ENCODE measurements around the gene GPR155. TPM values are rescaled to one million over a fixed set of nuclear protein-coding genes. Genes with fewer than 3 reads are reported as not detected.
A peak's percentile ranks its signal among the peaks of the same experiment; 100 is the strongest.

Gene GPR155
- total and polyA plus RNA-seq, 4 experiments from 2014 or later: 7.5 to 20.4 (median 14.4) TPM

GRCh38 chr2:174454566-174454965 lies 32.3 kb downstream of the GPR155 start:
- no peak overlapping the region for H3K27ac ChIP-seq (ENCODE audit: low read depth, low read length)
- peak overlapping the region in 1 of 7 donors; percentile 22 for H3K27ac Mint-ChIP-seq
- no peaks in the 10 kb centered on the region for H3K27me3 Mint-ChIP-seq
- H3K36me3 ChIP-seq (ENCODE audit: insufficient read depth, low read length): peaks cover 20% of the 10 kb centered on the region
- no peaks in the 10 kb centered on the region for H3K27me3 ChIP-seq (ENCODE audit: insufficient read depth, low read length)
- no peak overlapping the region for H3K4me3 Mint-ChIP-seq
- H3K9me3 ChIP-seq (ENCODE audit: control insufficient read depth in 1 of 2, low read length in 2 of 2): no peaks in the 10 kb centered on the region
- H3K9me3 Mint-ChIP-seq: no peaks in the 10 kb centered on the region
- ChIA-PET CTCF (ENCODE audit: partially characterized antibody) (no interaction called here), POLR2A (ENCODE audit: partially characterized antibody) (no interaction called here)
- peaks cover 10% of the 10 kb centered on the region for H3K4me1 ChIP-seq (ENCODE audit: insufficient read depth, low read length)
- H3K36me3 Mint-ChIP-seq: peaks cover 41 to 63% of the 10 kb centered on the region in 2 donors
- intact Hi-C loops (cut with micrococcal nuclease): no loop called here
- peaks cover 6 to 14% (median 9%) of the 10 kb centered on the region in 4 donors for H3K4me1 Mint-ChIP-seq
- no peak overlapping the region for H3K4me3 ChIP-seq (ENCODE audit: low read length in 2 of 2)
- DNase-seq: no peak

GRCh38 chr2:174450021-174450816 lies 36.6 kb downstream of the GPR155 start:
- H3K4me3 Mint-ChIP-seq: peak overlapping the region in 1 of 8 donors; percentile 19
- H3K36me3 ChIP-seq (ENCODE audit: insufficient read depth, low read length): peaks cover 6% of the 10 kb centered on the region
- ChIA-PET POLR2A (ENCODE audit: partially characterized antibody) (no interaction called here), CTCF (ENCODE audit: partially characterized antibody) (no interaction called here)
- no peak for DNase-seq
- no peaks in the 10 kb centered on the region for H3K9me3 ChIP-seq (ENCODE audit: control insufficient read depth in 1 of 2, low read length in 2 of 2)
- H3K27ac ChIP-seq (ENCODE audit: low read depth, low read length): no peak overlapping the region
- H3K27ac Mint-ChIP-seq: peak overlapping the region in 6 of 7 donors; percentile 2 to 44 (median 35)
- no peaks in the 10 kb centered on the region for H3K27me3 Mint-ChIP-seq
- intact Hi-C loops (cut with micrococcal nuclease): no loop called here
- no peaks in the 10 kb centered on the region for H3K27me3 ChIP-seq (ENCODE audit: insufficient read depth, low read length)
- peaks cover 39 to 59% of the 10 kb centered on the region in 2 donors for H3K36me3 Mint-ChIP-seq
- no peak overlapping the region for H3K4me3 ChIP-seq (ENCODE audit: low read length in 2 of 2)
- H3K4me1 Mint-ChIP-seq: peaks cover 10 to 21% (median 12%) of the 10 kb centered on the region in 4 donors
- peaks cover 10% of the 10 kb centered on the region for H3K4me1 ChIP-seq (ENCODE audit: insufficient read depth, low read length)
- peaks cover 0 to 1% (median 0%) of the 10 kb centered on the region in 8 donors for H3K9me3 Mint-ChIP-seq

GRCh38 chr2:174449033-174449432 lies 37.8 kb downstream of the GPR155 start:
- no peaks in the 10 kb centered on the region for H3K9me3 ChIP-seq (ENCODE audit: control insufficient read depth in 1 of 2, low read length in 2 of 2)
- peaks cover 13% of the 10 kb centered on the region for H3K36me3 ChIP-seq (ENCODE audit: insufficient read depth, low read length)
- peak overlapping the region in 2 of 8 donors; percentile 5 to 37 for H3K4me3 Mint-ChIP-seq
- no peak overlapping the region for H3K27ac ChIP-seq (ENCODE audit: low read depth, low read length)
- H3K27me3 ChIP-seq (ENCODE audit: insufficient read depth, low read length): no peaks in the 10 kb centered on the region
- peaks cover 40 to 58% of the 10 kb centered on the region in 2 donors for H3K36me3 Mint-ChIP-seq
- no peak overlapping the region for H3K4me3 ChIP-seq (ENCODE audit: low read length in 2 of 2)
- peaks cover 0 to 1% (median 0%) of the 10 kb centered on the region in 8 donors for H3K9me3 Mint-ChIP-seq
- peaks cover 10% of the 10 kb centered on the region for H3K4me1 ChIP-seq (ENCODE audit: insufficient read depth, low read length)
- peaks cover 10 to 21% (median 12%) of the 10 kb centered on the region in 4 donors for H3K4me1 Mint-ChIP-seq
- no peak for DNase-seq
- CTCF ChIA-PET (ENCODE audit: partially characterized antibody): no interaction called here
- POLR2A ChIA-PET (ENCODE audit: partially characterized antibody): no interaction called here
- no peaks in the 10 kb centered on the region for H3K27me3 Mint-ChIP-seq
- H3K27ac Mint-ChIP-seq: no peak overlapping the region
- intact Hi-C loops (cut with micrococcal nuclease): no loop called here

- no peaks in the 10 kb centered on the region for H3K9me3 ChIP-seq (ENCODE audit: control insufficient read depth in 1 of 2, low read length in 2 of 2)
- intact Hi-C loops (cut with micrococcal nuclease): no loop called here
- H3K4me1 ChIP-seq (ENCODE audit: insufficient read depth, low read length): peaks cover 10% of the 10 kb centered on the region
- Mint-ChIP-seq H3K9me3 (peaks cover 0 to 1% (median 0%) of the 10 kb centered on the region in 8 donors), H3K36me3 (peaks cover 33 to 57% of the 10 kb centered on the region in 2 donors), H3K27ac (peak overlapping the region in 1 of 7 donors; percentile 54), H3K27me3 (no peaks in the 10 kb centered on the region), H3K4me3 (no peak overlapping the region), H3K4me1 (peaks cover 8 to 18% (median 12%) of the 10 kb centered on the region in 4 donors)
- H3K27me3 ChIP-seq (ENCODE audit: insufficient read depth, low read length): no peaks in the 10 kb centered on the region
- no peak overlapping the region for H3K27ac ChIP-seq (ENCODE audit: low read depth, low read length)
- DNase-seq: no peak
- no peak overlapping the region for H3K4me3 ChIP-seq (ENCODE audit: low read length in 2 of 2)
- POLR2A ChIA-PET (ENCODE audit: partially characterized antibody): no interaction called here
- CTCF ChIA-PET (ENCODE audit: partially characterized antibody): interaction anchor here (0.7 to 2.0 kb wide), 3 partner anchors 7 to 51 kb away, joined by 3 to 8 read pairs (median 3); partner anchors contain the start of gene SCRN3
- H3K36me3 ChIP-seq (ENCODE audit: insufficient read depth, low read length): peaks cover 21% of the 10 kb centered on the region
Measured at GRCh38 chr2:174446531-174446930, 40.3 kb downstream of the GPR155 start.

- peaks cover 21% of the 10 kb centered on the region for H3K36me3 ChIP-seq (ENCODE audit: insufficient read depth, low read length)
- H3K4me3 ChIP-seq (ENCODE audit: low read length in 2 of 2): no peak overlapping the region
- H3K27me3 ChIP-seq (ENCODE audit: insufficient read depth, low read length): no peaks in the 10 kb centered on the region
- peaks cover 4% of the 10 kb centered on the region for H3K4me1 ChIP-seq (ENCODE audit: insufficient read depth, low read length)
- H3K9me3 ChIP-seq (ENCODE audit: control insufficient read depth in 1 of 2, low read length in 2 of 2): no peaks in the 10 kb centered on the region
- Mint-ChIP-seq H3K4me1 (peaks cover 3 to 13% (median 8%) of the 10 kb centered on the region in 4 donors), H3K27me3 (no peaks in the 10 kb centered on the region), H3K9me3 (peaks cover 0 to 1% (median 0%) of the 10 kb centered on the region in 8 donors), H3K27ac (peak overlapping the region in 2 of 7 donors; percentile 24 to 48), H3K4me3 (no peak overlapping the region), H3K36me3 (peaks cover 36 to 63% of the 10 kb centered on the region in 2 donors)
- H3K27ac ChIP-seq (ENCODE audit: low read depth, low read length): no peak overlapping the region
- POLR2A ChIA-PET (ENCODE audit: partially characterized antibody): no interaction called here
- intact Hi-C loops (cut with micrococcal nuclease): no loop called here
- CTCF ChIA-PET (ENCODE audit: partially characterized antibody): interaction anchor here (2.0 kb wide), 1 partner anchor 17 kb away, joined by 8 read pairs; no protein-coding TSS in a partner anchor
- no peak for DNase-seq
Measured at GRCh38 chr2:174445248-174445647, 41.6 kb downstream of the GPR155 start.

GRCh38 chr2:174444761-174445160 lies 42.1 kb downstream of the GPR155 start:
- peaks cover 37 to 63% of the 10 kb centered on the region in 2 donors for H3K36me3 Mint-ChIP-seq
- Histone ChIP-seq H3K9me3 (ENCODE audit: control insufficient read depth in 1 of 2, low read length in 2 of 2) (no peaks in the 10 kb centered on the region), H3K27ac (ENCODE audit: low read depth, low read length) (no peak overlapping the region), H3K27me3 (ENCODE audit: insufficient read depth, low read length) (no peaks in the 10 kb centered on the region), H3K4me1 (ENCODE audit: insufficient read depth, low read length) (no peaks in the 10 kb centered on the region), H3K4me3 (ENCODE audit: low read length in 2 of 2) (no peak overlapping the region), H3K36me3 (ENCODE audit: insufficient read depth, low read length) (peaks cover 21% of the 10 kb centered on the region)
- peaks cover 0 to 1% (median 0%) of the 10 kb centered on the region in 8 donors for H3K9me3 Mint-ChIP-seq
- H3K27me3 Mint-ChIP-seq: no peaks in the 10 kb centered on the region
- H3K4me1 Mint-ChIP-seq: peaks cover 0 to 8% (median 4%) of the 10 kb centered on the region in 4 donors
- no peak overlapping the region for H3K4me3 Mint-ChIP-seq
- CTCF ChIA-PET (ENCODE audit: partially characterized antibody): no interaction called here
- intact Hi-C loops (cut with micrococcal nuclease): no loop called here
- POLR2A ChIA-PET (ENCODE audit: partially characterized antibody): no interaction called here
- peak overlapping the region in 4 of 7 donors; percentile 9 to 55 (median 31) for H3K27ac Mint-ChIP-seq
- no peak for DNase-seq
